ENCODE results near the gene DYNLL2.
"Not testable (repeated sequence)": the region's sequence is repeated elsewhere in the genome, so short reads cannot be mapped to it uniquely, and the experiment has no call there.

DYNLL2 gene

DNA sequence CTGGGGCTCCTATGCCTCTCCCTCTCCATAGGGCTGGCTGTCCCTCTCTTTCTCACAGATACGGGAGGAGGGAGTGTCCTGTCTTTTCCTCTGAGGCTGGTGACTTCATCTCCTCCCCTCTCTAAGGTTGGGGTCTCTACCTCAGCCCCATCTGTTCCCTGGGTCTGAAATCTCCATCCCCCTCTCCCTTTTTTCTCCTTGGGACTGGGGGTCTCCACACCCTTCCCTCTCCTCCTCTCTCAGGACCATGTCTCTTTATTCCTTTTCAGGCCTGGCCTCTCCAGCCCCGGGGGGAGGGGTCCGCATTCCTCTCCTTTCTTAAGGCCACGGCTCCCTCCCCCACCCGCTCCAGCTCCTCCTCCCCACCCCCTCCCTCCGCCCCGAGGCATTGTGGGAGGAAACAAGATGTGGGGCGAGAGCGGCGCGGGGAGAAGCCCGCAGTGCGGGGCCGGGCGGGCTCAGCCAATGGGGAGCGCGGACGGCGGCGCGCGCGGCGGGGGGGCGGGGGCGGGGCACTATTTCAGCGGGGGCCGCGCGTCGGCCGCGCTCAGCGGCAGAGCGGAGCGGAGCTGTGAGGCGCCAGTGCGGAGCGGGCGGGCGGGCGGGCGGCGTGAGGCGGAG is at the start of gene DYNLL2:
TSS of gene DYNLL2 (plus strand) at position 550 of the 621 bp plus-strand sequence. CDS start 3,672 bp downstream, outside the sequence.
- DNase-seq (ENCODE audit: low spot score) = peak; percentile 92

DNA sequence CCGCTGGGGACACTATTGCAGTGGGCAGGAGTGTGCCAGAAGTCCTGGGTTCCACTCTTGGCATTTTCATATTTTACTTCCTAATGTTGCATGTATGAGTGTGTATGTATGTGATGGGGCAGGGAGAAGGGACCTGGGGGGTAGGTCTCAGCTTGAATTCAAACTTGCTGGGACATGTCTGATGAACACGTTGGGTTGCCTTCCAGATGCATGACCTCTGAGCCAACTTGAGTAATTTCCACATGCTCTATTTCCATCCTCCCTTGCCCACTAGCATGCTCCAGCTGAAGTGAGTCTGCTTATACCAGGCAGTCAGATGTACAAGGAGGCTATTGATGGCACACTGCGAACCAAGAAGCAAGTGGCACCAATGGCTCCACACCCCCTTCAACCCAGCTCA is 43.2 kb upstream of the DYNLL2 start:
- no peak for DNase-seq (ENCODE audit: low spot score)

DNA sequence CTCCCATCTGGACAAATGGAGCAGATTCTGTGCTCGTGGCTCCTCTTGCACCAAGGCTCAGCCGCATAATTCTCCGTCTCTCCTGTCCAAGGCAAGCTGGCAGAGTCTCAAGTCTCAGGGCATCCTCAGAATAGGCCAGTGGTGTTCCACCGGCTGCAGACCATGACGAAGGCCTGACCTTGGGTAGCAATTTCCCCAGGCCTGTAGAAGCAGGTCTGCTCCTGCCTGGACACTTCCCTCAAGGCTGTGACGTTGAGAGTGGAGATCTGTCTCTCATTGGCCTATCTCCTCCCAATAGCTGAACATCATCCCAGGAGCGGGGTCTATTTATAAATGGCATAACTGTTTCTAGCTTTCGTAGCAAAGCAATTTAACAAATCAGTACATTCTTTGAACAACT is 42.8 kb upstream of the DYNLL2 start:
- DNase-seq (ENCODE audit: low spot score) = no peak

DNA sequence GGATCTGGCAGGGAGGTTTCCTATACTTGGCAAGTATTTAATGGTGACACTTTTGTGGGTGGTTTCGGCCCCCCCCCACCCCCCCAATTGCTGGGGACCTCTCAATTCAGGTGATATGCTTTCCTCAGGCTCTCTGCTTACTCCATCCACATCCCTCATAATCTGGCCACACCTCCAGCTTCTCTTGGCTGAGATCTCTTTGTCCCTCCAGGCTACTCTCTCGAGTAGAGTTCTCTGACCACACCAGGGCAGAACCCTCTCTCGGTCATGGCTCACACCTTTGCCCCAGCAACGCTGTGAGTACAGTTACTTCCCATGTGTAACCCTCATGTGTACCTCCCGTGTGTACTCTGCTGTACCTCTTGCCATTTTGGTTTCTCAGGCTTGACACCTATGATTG is 42.1 kb upstream of the DYNLL2 start:
- no peak for DNase-seq (ENCODE audit: low spot score)

DNA sequence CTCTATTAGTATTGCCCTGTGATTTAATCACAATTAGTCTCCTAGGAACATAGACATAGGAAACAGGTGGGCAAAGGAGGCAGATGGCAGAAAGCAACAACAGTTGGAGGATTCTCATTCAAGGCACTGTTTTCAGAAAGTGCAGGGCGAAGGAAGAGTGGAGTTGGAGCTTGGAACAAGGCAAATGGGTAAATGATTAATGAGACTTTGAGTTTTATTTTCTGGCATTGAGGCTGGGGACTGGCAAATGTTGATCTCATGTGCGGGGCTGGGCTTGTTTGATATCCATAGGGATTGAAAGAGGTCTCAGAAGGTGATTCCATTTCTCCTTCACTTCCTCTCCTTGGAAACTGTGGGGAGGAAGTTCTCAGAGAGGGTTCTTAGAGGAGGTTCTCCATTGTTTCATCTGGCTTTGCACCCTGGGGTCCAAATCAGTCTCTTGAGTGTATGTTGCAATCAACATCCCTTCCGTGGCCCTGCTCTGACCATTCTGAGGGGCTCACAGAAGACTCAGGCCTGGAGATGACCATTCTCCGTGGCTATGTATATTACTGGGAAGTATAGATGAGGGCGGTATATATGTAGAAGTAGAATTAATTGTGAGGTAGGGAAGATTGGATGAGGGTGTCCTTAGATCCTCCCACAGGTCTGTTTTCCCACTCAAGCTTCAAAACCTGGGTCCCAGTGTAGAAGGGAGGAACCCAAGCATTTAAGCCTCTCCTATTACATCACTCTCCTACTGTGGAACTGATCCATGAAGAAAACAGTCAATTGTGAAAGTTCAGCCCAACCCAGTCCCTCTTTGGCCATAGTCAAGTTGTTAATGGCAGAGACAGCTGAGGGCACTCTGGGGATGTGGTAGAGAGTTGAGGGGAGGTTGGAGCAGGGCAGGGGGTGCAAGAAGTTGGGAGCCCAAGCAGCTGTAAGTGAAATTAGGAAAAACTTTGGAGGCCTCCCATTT is 39.7 kb upstream of the DYNLL2 start:
- DNase-seq (ENCODE audit: low spot score) = no peak

DNA sequence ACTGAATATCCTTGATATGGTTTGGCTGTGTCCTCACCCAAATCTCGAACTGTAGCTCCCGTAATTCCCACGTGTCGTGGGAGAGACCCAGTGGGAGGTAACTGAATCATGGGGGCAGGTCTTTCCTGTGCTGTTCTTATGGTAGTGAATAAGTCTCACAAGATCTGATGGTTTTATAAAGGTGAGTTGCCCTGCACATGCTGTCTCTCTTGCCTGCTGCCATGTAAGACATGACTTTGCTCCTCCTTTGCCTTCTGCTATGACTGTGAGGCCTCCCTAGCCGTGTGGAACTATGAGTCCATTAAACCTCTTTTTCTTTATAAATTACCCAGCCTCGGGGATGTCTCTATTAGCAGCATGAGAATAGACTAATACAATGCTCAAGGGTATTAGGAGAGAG is 39.0 kb upstream of the DYNLL2 start:
- DNase-seq (ENCODE audit: low spot score) = not testable (repeated sequence)

DNA sequence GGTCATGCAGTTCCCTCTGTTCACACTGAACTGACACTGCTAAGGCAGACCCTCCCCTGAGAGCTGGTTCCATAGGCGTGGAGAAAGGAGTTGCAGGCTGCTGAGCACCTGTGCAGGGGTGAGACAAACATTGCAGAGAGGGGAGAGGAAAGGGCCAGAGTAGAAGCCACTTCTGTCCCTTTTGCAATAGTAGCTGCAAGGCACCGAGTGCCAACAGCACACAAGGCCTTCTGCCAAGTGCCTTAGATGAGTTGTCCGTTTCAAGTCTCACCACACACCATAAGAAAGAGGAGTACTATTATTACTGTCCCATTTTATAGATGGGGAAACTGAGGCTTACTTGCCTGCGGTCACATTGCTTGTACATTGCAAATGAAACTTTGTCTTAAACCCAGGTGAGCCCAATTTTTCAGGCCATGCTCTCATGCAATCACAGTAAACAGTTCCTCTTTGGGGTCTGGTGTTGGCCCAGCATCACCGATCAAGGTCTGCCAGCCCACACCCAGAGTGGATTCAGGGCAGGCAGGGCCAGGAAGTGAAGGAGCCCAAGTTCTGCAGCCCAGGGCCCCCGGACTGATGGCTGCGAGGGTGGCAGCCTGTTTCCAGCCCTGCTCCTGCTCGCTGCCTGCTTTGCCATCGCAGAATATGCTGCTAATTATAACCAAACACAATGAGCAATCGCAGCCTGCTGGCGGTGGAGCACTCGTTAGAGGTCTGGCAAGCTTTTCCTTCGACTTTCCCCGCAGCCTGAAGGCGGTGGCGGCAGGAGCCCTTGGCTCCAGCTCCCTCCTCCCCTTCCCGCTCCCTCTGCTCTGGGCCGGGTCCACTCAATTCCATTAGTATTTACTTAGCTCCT is 36.8 kb upstream of the DYNLL2 start:
- peak; percentile 78 for DNase-seq (ENCODE audit: low spot score)

DNA sequence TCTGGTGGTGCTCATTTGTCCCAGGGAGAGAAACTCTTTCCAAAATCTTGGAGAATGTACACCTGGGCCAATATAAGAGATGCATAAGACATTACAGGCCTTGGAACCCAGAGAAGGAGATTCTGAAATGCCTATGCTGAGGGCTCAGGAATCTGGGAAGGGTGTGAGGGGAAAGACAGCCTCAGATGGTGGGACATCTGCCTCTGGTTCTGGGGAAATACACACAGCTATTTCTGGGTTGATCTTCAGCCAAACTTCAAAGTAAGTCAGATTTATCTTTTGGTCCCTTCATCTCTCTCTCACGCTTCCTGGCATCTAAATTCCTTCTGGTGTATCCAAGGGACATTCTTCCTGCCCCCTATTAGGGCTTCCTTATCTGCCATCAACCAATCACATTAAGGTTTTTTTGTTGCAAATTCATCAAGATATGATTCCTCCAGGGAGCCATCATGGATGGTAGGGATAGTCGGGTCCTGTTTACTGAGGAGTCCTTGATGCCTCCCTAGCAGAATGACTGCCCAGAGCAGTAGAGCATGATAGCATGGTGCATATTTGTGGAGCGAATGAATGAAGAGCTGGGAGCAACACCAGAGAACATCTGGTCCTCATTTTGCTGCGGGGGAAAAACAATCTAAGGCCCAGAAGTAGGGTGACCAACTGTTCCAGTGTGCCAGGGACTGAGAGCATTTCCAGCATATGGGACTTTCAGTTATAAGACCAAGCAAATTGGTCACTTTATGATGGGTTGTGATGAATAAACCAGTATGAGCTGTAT is 35.7 kb upstream of the DYNLL2 start:
- DNase-seq (ENCODE audit: low spot score) = peak; percentile 15

DNA sequence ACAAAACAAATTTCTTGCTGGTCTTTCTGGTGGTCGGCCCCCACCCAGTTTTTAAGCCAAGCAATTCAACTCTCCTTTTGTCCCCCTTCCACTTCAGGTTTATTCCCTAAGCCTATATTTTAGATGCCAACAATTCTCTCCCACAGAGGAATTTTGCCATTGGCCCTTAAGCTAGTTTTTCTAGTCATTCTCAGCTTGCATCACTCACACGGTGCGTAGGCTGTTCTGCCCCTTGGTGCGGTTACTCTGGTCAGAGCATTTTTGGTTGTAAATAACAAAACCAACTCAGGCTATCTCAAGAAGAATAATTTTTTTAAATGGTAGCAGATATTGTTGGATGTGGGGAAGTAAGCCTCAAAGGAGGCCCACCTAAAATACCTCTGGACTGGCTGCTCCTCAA is 33.7 kb upstream of the DYNLL2 start:
- no peak for DNase-seq (ENCODE audit: low spot score)

DNA sequence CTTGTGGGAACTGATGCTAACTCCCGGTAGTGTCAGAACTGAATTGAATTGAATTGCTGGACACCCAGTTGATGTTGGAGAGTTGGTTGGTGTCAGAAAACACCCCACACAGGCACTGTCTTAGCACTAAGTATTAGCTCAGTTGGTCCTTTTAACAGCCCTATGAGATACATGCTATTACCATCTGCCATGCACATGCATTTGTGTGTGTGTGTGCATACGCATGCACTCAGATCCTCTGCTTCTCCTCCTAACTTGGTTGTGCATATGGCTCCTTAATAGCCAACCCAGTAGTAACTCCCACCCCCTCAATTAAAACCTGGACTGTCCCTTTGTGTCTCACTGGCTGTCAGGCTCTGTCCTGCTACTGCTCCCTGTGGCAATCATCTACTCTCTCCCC is 32.3 kb upstream of the DYNLL2 start:
- DNase-seq (ENCODE audit: low spot score) = no peak

DNA sequence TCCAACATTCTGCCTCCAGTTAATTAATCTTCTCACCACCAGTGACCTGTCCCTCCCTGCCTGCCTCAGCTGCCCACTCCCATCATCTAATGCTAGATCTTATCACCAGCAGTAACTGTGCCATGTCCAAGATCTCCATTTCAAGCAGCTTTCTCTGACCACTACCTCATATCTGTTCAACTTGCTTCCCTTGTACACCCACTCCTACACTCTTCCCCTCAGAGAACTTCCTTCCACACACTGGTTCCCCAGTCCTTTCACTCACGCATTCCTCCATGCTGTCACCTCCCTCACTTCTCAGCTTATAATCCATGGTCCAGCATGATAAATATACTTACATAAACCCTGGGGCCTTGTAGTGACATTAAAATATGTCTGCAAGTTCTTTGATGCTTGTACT is 31.8 kb upstream of the DYNLL2 start:
- DNase-seq (ENCODE audit: low spot score) = no peak

DNA sequence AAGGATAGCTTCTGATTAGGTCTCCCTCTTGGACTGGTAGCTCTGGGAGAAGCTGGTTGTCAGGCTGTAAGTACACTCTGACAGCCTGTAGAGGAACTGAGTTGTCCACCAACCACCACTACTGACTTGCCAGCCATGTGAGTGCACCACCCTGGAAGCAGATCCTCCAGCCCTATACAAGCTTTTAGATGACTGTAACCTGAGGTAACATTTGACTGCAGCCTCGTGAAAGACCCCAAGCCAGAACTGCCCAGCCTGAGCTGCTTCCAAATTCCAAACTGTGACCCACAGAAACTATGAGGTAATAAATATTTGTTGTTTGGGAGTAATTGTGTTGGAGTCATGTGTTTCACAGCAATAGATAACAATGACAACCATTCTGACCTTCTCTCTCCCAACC is 30.8 kb upstream of the DYNLL2 start:
- DNase-seq (ENCODE audit: low spot score) = no peak

DNA sequence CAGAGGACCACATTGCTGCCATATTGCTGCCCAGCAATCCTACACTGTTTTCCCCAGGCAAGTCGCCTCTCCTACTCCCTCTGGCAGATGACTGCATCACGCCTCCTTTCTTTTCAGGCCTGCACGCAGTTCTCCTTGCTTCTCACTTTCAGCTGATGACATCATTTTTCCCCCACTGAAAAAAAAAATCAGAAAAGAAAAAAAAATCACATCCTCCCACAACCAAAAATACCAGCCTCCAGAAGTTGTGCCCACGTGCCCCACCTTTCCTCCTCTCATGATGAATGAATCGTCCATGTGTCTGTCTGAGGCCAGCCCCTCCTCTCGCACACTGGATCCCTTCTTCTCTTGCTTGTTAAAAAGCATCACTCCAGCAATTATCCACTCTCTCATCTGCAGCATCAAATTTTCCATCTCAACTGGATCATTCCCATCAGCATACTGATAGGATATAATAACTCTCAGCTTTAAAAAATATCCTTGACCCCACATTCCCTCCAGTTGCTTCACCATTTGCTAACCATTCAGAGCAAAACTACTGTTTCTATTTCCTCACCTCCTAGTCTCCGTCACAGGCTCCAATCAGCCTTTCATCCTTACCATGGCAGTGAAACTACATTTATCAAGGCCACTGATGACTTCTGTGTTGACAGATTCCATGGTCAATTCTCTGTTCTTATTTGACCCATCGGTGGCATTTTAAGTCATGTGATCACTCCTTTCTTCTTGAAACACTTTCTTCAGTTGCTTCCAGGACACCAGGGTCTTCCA is 30.1 kb upstream of the DYNLL2 start:
- DNase-seq (ENCODE audit: low spot score) = no peak

DNA sequence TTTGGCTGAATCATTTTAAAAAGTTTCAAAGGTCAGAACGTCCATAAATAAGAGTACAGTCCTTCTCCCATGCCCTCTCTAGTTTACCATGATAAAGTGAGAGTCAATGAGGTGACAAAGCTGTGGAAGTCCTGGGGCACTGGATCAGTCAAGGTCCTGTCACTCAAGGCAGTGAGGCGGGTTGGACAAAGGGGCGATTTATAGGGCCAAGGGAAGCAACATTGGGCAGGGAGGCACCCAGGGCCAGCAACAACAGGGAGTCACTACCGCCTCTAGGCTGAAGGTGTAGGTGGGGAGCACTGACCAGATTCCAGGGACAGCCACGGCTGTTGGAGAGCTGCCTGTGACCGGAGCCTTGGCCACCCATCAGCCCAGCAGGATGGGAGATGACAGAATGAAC is 28.6 kb upstream of the DYNLL2 start:
- no peak for DNase-seq (ENCODE audit: low spot score)

DNA sequence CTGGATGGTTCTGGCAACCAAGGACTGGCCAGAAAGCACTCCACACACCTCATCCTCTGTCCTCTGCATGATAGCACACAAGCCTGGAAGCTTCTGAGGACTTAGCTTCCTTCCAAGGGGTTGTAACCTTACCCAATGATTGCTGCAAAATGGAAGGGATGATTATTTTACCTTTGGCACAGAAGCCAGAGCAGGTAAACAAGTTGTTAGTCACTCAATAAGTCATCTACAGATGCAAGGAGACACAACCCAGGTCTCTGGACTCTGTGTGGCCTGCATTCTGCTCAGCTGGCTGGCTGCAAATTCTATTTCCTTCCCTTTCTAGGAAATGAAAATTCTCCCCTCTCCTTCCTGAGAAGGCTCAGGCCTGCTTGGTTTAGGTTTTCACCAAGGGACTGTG is 26.7 kb upstream of the DYNLL2 start:
- DNase-seq (ENCODE audit: low spot score) = no peak

DNA sequence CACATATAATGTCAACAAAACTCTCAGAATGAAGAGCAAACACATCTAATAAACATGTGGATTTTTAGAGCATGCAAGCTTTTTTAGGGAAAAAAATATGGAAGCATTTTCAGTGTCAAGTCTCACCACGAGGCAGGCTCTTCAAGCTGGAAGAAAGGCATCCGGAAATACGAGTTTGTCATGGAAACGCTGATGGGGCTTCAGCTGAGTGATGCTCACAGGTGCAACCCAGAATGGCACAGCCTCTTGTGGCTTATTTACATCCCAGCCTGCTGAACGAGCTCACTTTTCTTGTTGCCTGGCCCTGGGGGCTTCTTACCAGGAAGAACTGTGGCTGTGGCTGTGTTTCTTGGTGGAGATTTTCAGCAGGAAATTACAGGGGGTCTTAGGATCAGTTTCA is 24.1 kb upstream of the DYNLL2 start:
- no peak for DNase-seq (ENCODE audit: low spot score)

DNA sequence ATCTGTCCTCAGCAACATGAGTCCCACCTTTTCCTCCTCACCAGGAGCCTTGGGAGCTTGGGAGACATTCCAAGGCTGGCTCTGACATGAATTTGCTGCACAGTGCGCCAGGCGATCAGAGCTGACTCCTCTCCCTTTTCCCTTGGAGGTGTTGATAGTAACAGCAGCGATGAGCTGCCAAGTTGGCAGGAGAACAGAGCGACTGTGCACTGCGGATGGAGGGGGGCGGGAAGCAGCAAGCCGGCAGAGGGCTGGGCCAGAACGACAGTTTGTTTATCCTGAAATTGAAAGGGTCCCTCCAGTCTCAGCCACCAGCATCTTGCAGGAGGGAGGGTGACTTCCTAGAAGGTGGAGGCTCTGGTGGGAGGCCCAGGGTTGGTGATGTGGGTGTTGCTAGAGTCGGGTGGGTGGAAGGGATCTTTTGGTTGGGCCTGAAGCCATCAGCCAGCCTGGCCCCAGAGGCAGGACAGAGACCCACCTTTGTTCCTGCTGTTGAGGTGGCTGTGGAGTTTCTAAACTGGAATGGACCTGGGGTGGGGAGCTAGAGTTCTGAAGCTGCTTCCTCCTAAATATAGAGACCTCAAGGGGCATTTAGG is 22.5 kb upstream of the DYNLL2 start:
- DNase-seq (ENCODE audit: low spot score) = peak; percentile 85

DNA sequence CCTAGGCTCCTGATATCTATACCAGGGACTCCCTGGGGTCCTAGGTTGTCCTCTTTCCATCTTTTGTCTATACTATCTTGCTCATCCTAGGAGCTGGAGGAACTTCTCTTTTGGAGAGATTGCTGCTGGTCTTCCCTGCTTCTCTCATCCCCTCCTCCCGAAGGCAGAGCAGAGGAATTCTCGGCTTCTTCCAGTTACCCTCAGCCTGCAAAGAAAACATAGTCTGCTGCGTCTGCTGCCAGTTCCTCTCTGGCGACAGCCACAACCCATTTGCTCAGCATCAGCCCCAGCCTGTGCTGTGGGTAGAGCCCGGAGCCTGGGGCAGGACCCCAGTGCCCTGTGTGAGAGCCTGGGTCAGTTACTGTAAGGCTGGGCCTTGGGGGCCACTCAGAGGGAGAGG is 21.5 kb upstream of the DYNLL2 start:
- DNase-seq (ENCODE audit: low spot score) = no peak

DNA sequence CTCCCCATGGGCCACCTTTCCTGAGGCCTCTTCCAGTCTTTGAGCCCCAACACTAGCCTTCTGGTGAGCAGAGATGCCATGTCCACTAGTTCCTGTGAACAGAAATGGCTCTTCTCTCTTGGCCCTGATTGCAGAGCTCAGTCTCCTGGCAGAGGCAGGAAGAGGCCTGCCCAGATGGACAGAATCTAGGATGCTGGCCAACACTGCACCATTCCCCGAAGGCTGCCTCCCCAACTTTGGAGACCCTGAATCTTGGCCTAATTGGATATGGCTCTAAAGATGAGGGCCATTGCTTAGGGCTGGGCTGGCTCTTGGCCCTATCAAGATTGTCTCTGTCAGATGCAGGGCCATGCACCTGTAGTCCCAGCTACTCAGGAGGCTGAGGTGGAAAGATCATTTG is 18.0 kb upstream of the DYNLL2 start:
- DNase-seq (ENCODE audit: low spot score) = no peak

DNA sequence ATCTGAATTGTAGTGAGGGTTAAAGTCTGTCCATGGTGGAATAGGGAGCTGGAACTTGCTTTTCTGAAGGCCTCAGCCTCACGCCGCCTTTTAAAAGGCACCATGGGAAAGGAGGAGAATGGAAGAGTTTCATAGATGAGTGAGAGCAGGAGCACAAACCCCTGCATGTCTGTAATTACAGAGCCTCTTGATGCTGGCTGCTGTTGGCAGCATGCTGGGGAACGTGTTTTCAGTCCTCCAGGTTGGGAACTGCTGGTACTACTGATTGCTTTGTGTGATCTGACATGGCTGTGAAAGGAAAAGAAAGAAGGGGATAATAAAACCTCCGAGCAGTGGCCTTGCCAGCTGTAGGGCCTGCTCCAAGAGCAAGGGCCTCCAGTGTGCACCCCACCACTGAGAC is 16.8 kb upstream of the DYNLL2 start:
- DNase-seq (ENCODE audit: low spot score) = no peak

DNA sequence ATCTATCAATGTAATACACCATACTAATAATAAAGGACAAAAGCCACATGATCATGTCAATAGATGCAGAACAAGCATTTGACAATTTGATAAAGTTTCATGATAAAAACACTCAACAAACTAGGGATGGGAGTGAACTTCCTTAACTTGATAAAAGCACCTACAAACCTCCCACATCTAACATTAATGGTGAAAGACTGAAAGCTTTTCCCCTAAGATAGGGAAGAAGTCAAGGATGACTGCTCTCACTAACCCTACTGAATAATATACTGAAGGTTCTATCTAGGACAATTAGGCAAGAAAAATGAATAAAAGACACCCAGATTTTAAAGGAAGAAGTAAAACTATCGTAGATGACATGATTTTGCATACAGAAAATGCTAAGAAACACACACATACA is 10.4 kb upstream of the DYNLL2 start:
- no peak for DNase-seq (ENCODE audit: low spot score)

Measured in cerebellar cortex (tissue), 1 donor.